Myocyte (in vitro differentiated cells): ENCODE data around the gene RTN4RL1. TPM values are rescaled to one million over a fixed set of nuclear protein-coding genes. Genes with fewer than 3 reads are reported as not detected.

ENCODE experiments used
- DNase-seq: peaks from one replicate; pipeline ENCODE4 v3.0.0-alpha.2; 2012; ENCODE audit warnings: low read depth
- total RNA-seq: library from RNA; depleted of rRNA; stranded (reverse); fragments of >200 nt; gene quantifications from 2 replicates; pipeline ENCODE4 v1.2.3, GENCODE V29; 2014

Gene RTN4RL1
- total RNA-seq, 1 donor from 2014 or later: 0.96 TPM

DNA sequence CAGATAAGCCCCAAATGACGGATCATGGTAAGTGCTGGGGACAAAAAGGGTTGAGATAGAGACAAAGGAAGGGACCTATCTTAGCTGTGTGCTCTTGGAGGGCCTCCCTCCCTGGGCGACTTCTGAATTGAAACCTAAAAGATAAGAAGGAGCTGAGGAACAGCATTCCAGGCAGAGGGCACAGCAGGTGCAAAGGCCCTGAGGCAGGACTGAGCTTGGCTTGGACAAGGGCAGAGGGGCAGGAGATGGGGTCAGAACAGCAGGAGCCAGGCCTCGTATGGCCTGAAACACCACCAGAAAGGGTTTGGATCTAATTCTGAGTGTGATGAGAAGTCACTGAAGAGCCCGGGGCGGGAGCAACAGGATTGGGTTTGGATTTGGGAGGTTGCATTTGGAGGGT lies 75.4 kb downstream of the RTN4RL1 start:
- DNase-seq: no peak

- no peak for DNase-seq
These were observed 76.7 kb downstream of the RTN4RL1 start for GRCh38 chr17:1948517-1948825.

- no peak for DNase-seq
These were observed 77.2 kb downstream of the RTN4RL1 start for GRCh38 chr17:1947743-1948516.

DNA sequence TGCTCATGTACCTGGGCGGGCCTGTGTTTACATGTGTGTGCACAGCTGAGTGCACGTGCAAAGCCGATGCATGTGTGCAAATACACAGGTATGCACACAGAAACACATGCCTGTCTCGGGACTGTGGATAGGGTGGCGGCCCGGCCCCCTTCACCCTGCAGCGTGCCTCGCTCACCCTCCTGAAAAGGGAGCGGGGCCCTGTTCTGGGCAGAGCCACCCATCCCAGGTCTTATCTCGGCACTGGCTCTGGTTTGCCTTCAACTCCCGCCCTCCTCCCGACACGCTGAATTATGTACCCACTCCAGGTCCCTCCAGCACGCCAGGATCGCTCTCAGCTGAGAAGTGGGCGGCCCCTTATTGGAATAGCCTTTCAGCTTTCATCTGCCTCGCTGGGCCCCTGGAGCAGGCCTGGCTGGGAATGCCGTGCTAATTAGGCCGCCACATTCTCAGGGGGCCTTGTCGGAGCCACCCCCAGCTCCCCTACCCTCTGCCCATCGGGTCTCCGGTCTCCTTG lies 77.8 kb downstream of the RTN4RL1 start:
- no peak for DNase-seq

- DNase-seq: no peak
These were observed 78.9 kb downstream of the RTN4RL1 start for GRCh38 chr17:1946021-1946932.

DNA sequence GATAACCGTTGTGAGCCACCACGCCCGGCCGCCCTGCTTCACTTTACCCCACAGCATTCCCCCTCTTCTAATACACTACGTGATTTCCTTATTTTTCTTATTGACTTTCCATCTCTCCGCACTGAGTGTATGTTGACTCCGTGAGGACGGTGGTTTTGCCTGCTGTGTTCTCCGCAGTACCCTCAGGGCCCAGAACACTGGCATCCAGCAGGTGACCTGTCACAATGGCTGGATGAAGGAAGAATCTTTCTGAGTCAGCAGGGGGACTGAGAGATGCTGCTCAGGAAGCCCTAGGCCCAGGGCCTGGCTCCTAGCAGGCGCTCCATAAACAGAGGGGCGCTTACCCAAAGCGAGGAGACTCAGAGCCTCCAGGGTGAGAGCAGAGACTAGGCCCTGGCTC lies 79.5 kb downstream of the RTN4RL1 start:
- no peak for DNase-seq

GRCh38 chr17:1943436-1943831 lies 81.7 kb downstream of the RTN4RL1 start:
- no peak for DNase-seq

DNA sequence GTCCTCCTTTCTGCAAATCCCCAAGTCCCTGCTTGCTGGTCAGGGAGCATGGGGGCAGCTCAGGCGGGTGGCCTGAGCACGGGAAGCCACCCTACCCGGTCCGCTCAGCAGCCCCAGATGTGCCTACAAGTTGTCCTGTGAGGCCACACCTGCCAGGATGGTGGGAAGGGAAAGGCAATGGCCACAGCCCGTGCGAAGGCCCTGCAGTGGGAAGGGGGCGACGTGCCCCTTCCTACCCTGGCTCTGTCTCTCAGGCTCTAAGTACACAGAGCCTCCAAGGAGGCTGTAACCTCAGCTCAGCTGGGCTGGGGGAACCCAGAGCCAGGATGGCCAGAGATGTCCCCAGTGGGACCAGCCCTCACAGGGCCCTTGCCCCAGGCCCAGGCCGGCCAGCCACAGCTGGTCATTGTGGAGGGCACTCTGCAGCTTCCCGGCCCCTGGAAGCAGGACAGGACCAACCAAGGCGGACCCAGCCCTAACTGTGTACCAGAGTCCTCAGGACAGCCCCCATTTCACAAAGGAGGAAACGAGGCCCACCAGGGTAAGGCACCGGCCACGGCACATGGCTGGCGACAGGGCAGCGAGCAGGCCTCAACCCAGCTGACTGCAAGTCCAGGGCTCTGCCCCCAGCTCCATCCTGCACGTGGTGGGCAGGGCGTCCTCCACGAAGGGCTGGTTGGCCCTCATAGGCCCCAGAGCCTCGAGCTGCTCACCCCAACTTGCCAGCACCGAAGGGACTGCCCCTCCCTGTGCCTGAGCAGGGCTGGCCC lies 82.3 kb downstream of the RTN4RL1 start:
- no peak for DNase-seq

- DNase-seq: no peak
These were observed 83.1 kb downstream of the RTN4RL1 start for GRCh38 chr17:1942066-1942365.

GRCh38 chr17:1941272-1942065 lies 83.7 kb downstream of the RTN4RL1 start:
- no peak for DNase-seq

GRCh38 chr17:1940810-1941185 lies 84.3 kb downstream of the RTN4RL1 start:
- no peak for DNase-seq

DNA sequence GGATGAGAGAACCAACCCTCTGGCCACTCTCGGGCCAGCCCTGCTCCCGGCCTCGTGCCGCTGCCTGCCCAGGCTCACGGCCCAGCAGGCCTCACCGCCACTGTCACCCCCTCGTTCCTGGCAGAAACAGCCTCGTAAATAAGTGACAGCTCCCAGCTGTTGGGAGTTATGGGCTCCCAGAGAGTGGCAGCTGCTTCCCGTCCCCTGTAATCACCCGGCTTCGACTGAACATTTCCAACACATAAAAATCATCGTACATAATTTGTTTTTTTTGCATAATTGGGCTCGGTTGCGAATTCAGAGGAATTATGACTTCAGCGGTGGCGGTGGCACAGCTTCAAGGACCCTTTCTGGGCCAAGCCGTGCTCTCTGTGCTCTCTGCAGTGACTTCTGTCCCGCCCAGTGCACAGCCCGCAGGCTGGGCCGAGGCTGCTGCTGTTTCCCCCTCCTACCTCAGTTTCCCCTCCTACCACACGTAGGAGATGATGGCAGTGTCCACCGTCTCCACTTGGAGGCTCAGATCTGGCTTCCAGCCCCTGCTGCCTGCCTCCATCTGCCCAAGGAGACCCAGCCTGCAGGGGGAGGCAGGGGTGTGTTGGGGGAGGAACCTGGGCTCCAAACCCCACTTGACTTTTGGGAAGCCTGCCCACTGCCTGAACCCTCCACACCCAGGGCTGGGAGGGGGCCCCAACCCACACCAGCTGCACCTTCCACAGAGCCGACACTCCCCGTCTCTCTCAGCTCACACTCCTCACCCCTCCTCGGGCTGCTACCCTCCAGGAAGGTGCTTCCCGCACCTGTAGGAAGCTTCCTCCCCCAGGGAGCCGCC lies 84.9 kb downstream of the RTN4RL1 start:
- DNase-seq: peak; percentile 96

DNA sequence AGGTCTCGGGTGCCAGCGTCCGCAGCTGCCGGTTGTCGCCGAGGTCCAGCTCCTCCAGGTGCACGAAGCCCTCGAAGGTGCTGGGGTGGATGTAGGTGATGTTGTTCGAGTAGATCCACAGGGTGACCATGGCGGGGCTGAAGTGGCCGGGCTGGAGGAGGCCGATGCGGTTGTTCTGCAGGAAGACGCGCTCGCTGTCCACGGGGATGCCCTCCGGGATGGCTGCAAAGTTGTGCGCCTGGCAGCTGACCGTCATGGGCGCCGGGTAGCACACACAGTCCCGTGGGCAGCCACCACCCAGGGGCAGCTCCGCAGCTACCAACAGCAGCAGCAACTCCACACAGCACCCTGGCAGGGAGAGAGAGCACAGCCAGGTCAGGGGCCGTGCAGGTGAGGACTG lies 87.7 kb downstream of the RTN4RL1 start:
- DNase-seq: no peak

GRCh38 chr17:1936766-1937165 lies 88.4 kb downstream of the RTN4RL1 start:
- no peak for DNase-seq

- DNase-seq: no peak
These were observed 90.2 kb downstream of the RTN4RL1 start for GRCh38 chr17:1934901-1935300.

DNA sequence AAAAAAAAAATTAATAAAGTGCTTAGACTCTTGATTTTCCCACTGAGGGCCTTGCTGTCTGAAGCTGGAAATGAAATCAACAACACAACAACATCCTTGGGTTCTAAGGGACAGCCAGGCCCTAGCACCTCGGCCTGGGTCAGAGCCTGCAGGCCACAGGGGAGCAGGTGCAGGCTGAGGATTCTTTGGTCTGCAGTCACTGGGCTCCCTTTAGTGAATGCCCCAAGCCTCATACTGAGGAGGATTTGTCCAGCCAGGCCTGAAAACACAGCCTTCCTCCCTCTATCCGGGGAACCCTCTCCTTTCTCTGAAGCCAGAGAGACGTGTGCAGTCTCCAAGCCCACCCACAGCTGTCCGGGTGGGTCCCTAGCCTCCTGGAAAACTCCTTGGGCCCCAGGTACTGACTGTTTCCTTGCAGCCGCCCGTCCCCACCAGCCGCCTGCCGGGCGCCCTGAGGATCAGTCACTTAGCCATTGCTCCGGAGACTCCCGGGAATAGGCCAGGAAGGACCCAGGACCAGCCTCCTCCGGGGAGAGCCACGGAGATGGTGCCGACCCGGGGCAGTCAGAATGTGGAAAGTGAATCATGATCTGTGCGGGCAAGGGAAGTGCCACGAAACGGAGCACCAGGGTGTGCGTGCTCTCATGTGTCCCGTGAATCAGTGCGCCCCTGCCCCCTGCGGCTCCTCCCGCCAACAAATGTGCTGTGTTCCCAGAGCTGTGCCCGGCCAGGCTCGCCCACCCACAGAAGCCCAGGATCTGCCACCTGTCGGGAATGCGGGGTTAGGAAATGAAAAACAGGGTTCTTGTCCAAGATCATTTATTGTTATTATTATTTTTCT lies 91.0 kb downstream of the RTN4RL1 start:
- peak; percentile 82 for DNase-seq

GRCh38 chr17:1931844-1932579 lies 93.1 kb downstream of the RTN4RL1 start:
- peak; percentile 95 for DNase-seq

DNA sequence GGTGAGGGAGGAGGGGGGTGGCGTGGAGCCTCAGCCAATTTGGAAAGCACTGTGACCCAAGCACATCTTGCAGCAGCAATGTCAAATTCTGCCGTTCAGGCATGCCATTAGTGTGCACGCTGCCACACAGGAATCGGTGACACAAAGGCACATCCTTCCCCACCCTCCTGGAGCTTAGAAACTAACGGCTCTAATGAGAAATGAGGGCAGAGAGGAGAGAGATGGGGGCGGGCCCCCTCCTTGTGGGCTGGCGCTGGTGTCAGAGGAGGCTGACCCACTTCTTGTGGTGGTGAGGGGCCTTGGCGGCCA lies 94.8 kb downstream of the RTN4RL1 start:
- DNase-seq: no peak

GRCh38 chr17:1928976-1929375 lies 96.2 kb downstream of the RTN4RL1 start:
- DNase-seq: peak; percentile 70
